Fibroblast of skin of abdomen (primary cell): ENCODE data around the gene SLMAP.
A peak's percentile ranks its signal among the peaks of the same experiment; 100 is the strongest.
"Not testable (repeated sequence)": the region's sequence is repeated elsewhere in the genome, so short reads cannot be mapped to it uniquely, and the experiment has no call there.

Source experiments
- DNase-seq: peaks from one replicate; pipeline ENCODE4 v3.0.0-alpha.2; 2013

Gene SLMAP

GRCh38 chr3:57794951-57795350 is 38.8 kb downstream of the SLMAP start:
- no peak for DNase-seq

GRCh38 chr3:57796261-57796660 is 40.2 kb downstream of the SLMAP start:
- peak; percentile 22 for DNase-seq

- no peak for DNase-seq
These were observed 41.8 kb downstream of the SLMAP start for GRCh38 chr3:57797701-57798487.

- peak; percentile 92 for DNase-seq
These were observed 47.6 kb downstream of the SLMAP start for GRCh38 chr3:57803647-57804081.

GRCh38 chr3:57805266-57805665 is 49.2 kb downstream of the SLMAP start:
- DNase-seq: no peak

- peak; percentile 67 for DNase-seq
These were observed 49.6 kb downstream of the SLMAP start for GRCh38 chr3:57805674-57806073.

- DNase-seq: not testable (repeated sequence)
These were observed 50.1 kb downstream of the SLMAP start for GRCh38 chr3:57806195-57806594.

- DNase-seq: no peak
These were observed 53.0 kb downstream of the SLMAP start for GRCh38 chr3:57808961-57809608.

GRCh38 chr3:57809609-57809968 is 53.5 kb downstream of the SLMAP start:
- no peak for DNase-seq

- DNase-seq: no peak
These were observed 53.9 kb downstream of the SLMAP start for GRCh38 chr3:57810048-57810447.

GRCh38 chr3:57810471-57811137 is 54.5 kb downstream of the SLMAP start:
- DNase-seq: no peak

- DNase-seq: no peak
These were observed 58.9 kb downstream of the SLMAP start for GRCh38 chr3:57815036-57815435.

GRCh38 chr3:57816471-57817095 is 60.5 kb downstream of the SLMAP start:
- DNase-seq: peak; percentile 40

- DNase-seq: no peak
These were observed 62.7 kb downstream of the SLMAP start for GRCh38 chr3:57818772-57819171.

GRCh38 chr3:57820479-57820878 is 64.4 kb downstream of the SLMAP start:
- no peak for DNase-seq

GRCh38 chr3:57821765-57822164 is 65.7 kb downstream of the SLMAP start:
- DNase-seq: no peak

GRCh38 chr3:57822686-57823085 is 66.6 kb downstream of the SLMAP start:
- no peak for DNase-seq

- DNase-seq: no peak
These were observed 69.0 kb downstream of the SLMAP start for GRCh38 chr3:57825116-57825515.

GRCh38 chr3:57826245-57826951 is 70.3 kb downstream of the SLMAP start:
- DNase-seq: no peak

- no peak for DNase-seq
These were observed 71.0 kb downstream of the SLMAP start for GRCh38 chr3:57826952-57827723.

- DNase-seq: no peak
These were observed 71.6 kb downstream of the SLMAP start for GRCh38 chr3:57827757-57828156.

GRCh38 chr3:57832486-57832885 is 76.4 kb downstream of the SLMAP start:
- DNase-seq: no peak
